Jurkat, Clone E6-1 (cell line): Measurements from ENCODE around the gene UHRF1.
"Not testable (repeated sequence)": the region's sequence is repeated elsewhere in the genome, so short reads cannot be mapped to it uniquely, and the experiment has no call there.

Source experiments
- DNase-seq: peaks from one replicate; pipeline ENCODE4 v3.0.0-alpha.2; 2011; ENCODE audit warnings: low read depth, low spot score
- H3K4me3 ChIP-seq: 2 replicates; pipeline ENCODE4 v1.5.1; 2011; ENCODE audit warnings: mild to moderate bottlenecking, low read length, control low read depth, moderate library complexity

The UHRF1 gene

GRCh38 chr19:4968462-4969291, 59.4 kb downstream of the UHRF1 start, which contains the start of gene KDM4B:
KDM4B (plus strand) TSS chr19:4969113; CDS start chr19:5032891, 63,778 bp downstream.
- peak; percentile 98 for DNase-seq
- H3K4me3 ChIP-seq = peak within 1 kb of the TSS; percentile 73

GRCh38 chr19:4969292-4969771, 60.0 kb downstream of the UHRF1 start:
- no peak for DNase-seq
- H3K4me3 ChIP-seq = peak overlapping the region; percentile 73

- DNase-seq = no peak
- H3K4me3 ChIP-seq = peak overlapping the region; percentile 73
Measured at GRCh38 chr19:4969772-4970531, 60.7 kb downstream of the UHRF1 start.

- H3K4me3 ChIP-seq = peak overlapping the region; percentile 73
- no peak for DNase-seq
Measured at GRCh38 chr19:4970558-4971423, 61.5 kb downstream of the UHRF1 start.

GRCh38 chr19:4971424-4971793, 62.1 kb downstream of the UHRF1 start:
- DNase-seq = peak; percentile 34
- H3K4me3 ChIP-seq = peak overlapping the region; percentile 73

GRCh38 chr19:4971816-4972495, 62.7 kb downstream of the UHRF1 start:
- DNase-seq = no peak
- H3K4me3 ChIP-seq = no peak overlapping the region

GRCh38 chr19:4972509-4973230, 63.4 kb downstream of the UHRF1 start:
- no peak for DNase-seq

GRCh38 chr19:4974880-4975469, 65.7 kb downstream of the UHRF1 start:
- DNase-seq = no peak
- no peak overlapping the region for H3K4me3 ChIP-seq

More at GRCh38 chr19:4972509-4973230, 63.4 kb downstream of the UHRF1 start:
- H3K4me3 ChIP-seq = no peak overlapping the region

GRCh38 chr19:4975601-4976000, 66.3 kb downstream of the UHRF1 start:
- H3K4me3 ChIP-seq, DNase-seq: not testable (repeated sequence)

- DNase-seq = no peak
- H3K4me3 ChIP-seq = no peak overlapping the region
Measured at GRCh38 chr19:4976401-4977298, 67.3 kb downstream of the UHRF1 start.

GRCh38 chr19:4977299-4978174, 68.2 kb downstream of the UHRF1 start:
- H3K4me3 ChIP-seq = no peak overlapping the region
- no peak for DNase-seq

- DNase-seq = no peak
- H3K4me3 ChIP-seq = no peak overlapping the region
Measured at GRCh38 chr19:4979211-4979807, 70.0 kb downstream of the UHRF1 start.

GRCh38 chr19:4980067-4980466, 70.8 kb downstream of the UHRF1 start:
- H3K4me3 ChIP-seq = no peak overlapping the region
- DNase-seq = no peak

GRCh38 chr19:4980838-4981680, 71.8 kb downstream of the UHRF1 start:
- H3K4me3 ChIP-seq = no peak overlapping the region
- DNase-seq = no peak

GRCh38 chr19:4981681-4981958, 72.3 kb downstream of the UHRF1 start:
- H3K4me3 ChIP-seq = no peak overlapping the region
- DNase-seq = no peak
